Effector memory CD4-positive, alpha-beta T cell (primary cell): ENCODE results near the gene FAM120B.

Experiments
- DNase-seq, 3 donors: peaks; one replicate each; pipeline ENCODE4 v3.0.0-alpha.2; 2020
- H3K27ac ChIP-seq: 2 replicates; pipeline ENCODE4 v1.7.0; 2013; ENCODE audit warnings: mild to moderate bottlenecking, low read length, moderate library complexity; ENCODE audit not compliant: insufficient read depth, poor library complexity, severe bottlenecking
- H3K27me3 ChIP-seq: replicated peaks from 2 replicates; pipeline ENCODE4 v1.7.0; 2013; ENCODE audit warnings: mild to moderate bottlenecking, low read length; ENCODE audit not compliant: insufficient read depth, control insufficient read depth, poor library complexity, severe bottlenecking
- H3K36me3 ChIP-seq: 2 replicates; pipeline ENCODE4 v1.7.0; 2013; ENCODE audit warnings: mild to moderate bottlenecking, low read length, moderate library complexity; ENCODE audit not compliant: control insufficient read depth, insufficient read depth
- H3K4me1 ChIP-seq: 2 replicates; pipeline ENCODE4 v1.7.0; 2013; ENCODE audit warnings: low read length, mild to moderate bottlenecking; ENCODE audit not compliant: control insufficient read depth, insufficient read depth, poor library complexity, severe bottlenecking
- H3K4me3 ChIP-seq: 2 replicates; pipeline ENCODE4 v1.7.0; 2013; ENCODE audit warnings: low read length, low read depth, mild to moderate bottlenecking; ENCODE audit not compliant: insufficient read depth, poor library complexity, severe bottlenecking
- H3K9me3 ChIP-seq: 2 replicates; pipeline ENCODE4 v1.7.0; 2013; ENCODE audit warnings: mild to moderate bottlenecking, low read length, moderate library complexity; ENCODE audit not compliant: control insufficient read depth

FAM120B gene

DNA sequence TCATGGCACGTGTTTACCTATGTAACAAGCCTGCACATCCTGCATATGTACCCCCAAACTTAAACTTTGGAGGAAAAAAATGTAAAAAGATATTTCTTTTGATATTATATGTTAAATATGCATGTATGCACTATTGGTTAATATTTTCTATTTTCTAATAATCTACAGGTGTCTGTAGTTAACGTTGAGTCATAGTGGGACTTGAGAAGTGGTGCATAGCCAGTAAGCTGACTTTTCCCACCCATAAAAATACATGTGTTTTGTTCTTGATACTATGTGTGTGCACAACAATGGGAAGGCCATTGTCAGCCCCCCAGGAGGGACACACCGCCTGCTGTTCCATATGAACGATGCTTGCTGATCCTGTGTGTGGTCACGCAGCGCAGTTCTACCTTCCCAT, 49.1 kb downstream of the FAM120B start:
- Histone ChIP-seq H3K9me3 (peaks cover 4% of the 10 kb centered on the region), H3K36me3 (peaks cover 27% of the 10 kb centered on the region), H3K4me1 (no peaks in the 10 kb centered on the region), H3K4me3 (no peak overlapping the region), H3K27me3 (no peaks in the 10 kb centered on the region), H3K27ac (no peak overlapping the region)
- DNase-seq: no peak

DNA sequence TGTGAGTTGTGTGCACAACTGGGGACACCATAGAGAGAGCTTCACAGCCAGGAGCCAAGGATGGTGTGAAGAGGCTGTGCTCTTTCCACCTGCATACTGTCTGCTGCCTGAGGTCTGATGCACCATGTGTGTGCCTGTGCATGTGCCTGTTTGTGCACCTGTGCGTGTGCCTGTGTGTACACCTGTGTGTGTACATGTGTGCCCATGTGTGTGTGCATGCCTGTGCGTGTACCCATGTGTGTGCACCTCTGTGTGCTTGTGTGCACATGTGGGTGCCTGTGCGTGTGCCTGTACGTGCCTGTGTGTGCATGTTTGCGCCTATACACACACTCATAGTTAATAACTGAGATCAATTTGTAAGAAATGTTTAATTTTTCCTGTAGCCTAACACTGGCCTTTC, 51.3 kb downstream of the FAM120B start:
- no peak overlapping the region for H3K27ac ChIP-seq

DNA sequence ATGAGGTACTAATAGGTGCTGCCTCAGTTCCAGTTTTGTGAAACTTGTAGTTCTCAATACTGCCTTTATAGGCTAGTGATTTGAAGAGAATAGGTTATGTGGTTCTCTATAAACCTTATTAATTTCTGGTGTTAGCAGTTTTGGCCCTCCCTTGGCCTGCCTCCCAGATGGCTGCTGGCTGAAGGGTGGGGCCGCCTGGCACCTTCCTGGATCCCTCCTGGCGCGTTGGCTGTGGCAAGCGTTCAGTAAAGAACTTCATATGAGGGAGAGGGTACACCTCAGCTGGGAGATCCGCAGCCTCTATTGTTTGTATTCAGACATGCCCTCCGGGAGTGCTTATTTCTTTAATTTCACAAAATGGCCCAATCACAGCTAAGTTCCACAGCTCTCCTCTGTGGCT, 51.9 kb downstream of the FAM120B start:
- Histone ChIP-seq H3K36me3 (peaks cover 26% of the 10 kb centered on the region), H3K27ac (no peak overlapping the region)

More for the DNA sequence above, 51.3 kb downstream of the FAM120B start:
- no peaks in the 10 kb centered on the region for H3K27me3 ChIP-seq
- no peak overlapping the region for H3K4me3 ChIP-seq
- no peaks in the 10 kb centered on the region for H3K9me3 ChIP-seq
- peaks cover 19% of the 10 kb centered on the region for H3K36me3 ChIP-seq
- H3K4me1 ChIP-seq: no peaks in the 10 kb centered on the region
- no peak for DNase-seq

DNA sequence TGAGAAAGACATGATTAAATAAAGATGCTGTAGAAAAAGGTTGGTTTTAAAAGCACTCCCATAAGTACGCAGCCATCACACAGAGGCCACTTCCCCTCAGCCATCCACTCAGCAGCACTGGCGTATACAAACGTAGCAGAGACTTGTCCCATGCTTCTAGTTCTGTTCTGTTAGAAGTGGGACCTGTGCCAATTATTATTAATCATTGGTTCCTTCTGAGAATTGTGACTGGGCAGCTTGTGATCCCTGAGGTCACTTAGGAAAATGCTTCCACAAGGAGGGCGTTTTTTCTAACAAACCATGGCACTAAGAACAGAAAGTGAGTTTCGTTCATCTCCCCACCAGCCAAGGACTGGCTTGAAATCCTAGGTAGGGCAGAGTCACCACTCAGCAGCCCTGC, 53.9 kb downstream of the FAM120B start:
- no peak overlapping the region for H3K4me3 ChIP-seq
- H3K36me3 ChIP-seq: peaks cover 33% of the 10 kb centered on the region
- H3K9me3 ChIP-seq: no peaks in the 10 kb centered on the region
- no peaks in the 10 kb centered on the region for H3K27me3 ChIP-seq
- no peak overlapping the region for H3K27ac ChIP-seq
- no peaks in the 10 kb centered on the region for H3K4me1 ChIP-seq
- no peak for DNase-seq

More for the DNA sequence above, 51.9 kb downstream of the FAM120B start:
- DNase-seq: no peak
- Histone ChIP-seq H3K9me3 (no peaks in the 10 kb centered on the region), H3K27me3 (no peaks in the 10 kb centered on the region), H3K4me3 (no peak overlapping the region), H3K4me1 (no peaks in the 10 kb centered on the region)

DNA sequence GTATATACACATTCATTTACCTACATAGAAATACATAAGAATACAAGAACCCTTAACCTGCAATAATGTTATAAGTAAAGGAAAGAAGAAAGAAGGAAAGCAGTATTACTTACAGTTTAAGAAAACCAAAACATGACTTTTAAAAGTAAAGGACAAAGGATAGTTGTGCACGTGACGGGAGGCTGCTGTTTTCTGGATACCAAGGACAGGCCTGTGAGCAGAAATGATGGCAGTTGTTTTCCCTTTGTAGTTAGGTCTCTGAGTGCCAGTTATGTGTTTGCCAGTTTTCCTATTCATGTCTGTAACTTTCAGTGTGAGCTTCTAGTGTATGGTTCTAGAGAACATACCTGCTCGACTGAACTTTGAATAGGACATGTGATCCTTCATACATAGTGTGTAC, 54.8 kb downstream of the FAM120B start:
- Histone ChIP-seq H3K27me3 (no peaks in the 10 kb centered on the region), H3K9me3 (no peaks in the 10 kb centered on the region), H3K4me1 (no peaks in the 10 kb centered on the region), H3K27ac (no peak overlapping the region), H3K36me3 (peaks cover 33% of the 10 kb centered on the region), H3K4me3 (no peak overlapping the region)
- no peak for DNase-seq

DNA sequence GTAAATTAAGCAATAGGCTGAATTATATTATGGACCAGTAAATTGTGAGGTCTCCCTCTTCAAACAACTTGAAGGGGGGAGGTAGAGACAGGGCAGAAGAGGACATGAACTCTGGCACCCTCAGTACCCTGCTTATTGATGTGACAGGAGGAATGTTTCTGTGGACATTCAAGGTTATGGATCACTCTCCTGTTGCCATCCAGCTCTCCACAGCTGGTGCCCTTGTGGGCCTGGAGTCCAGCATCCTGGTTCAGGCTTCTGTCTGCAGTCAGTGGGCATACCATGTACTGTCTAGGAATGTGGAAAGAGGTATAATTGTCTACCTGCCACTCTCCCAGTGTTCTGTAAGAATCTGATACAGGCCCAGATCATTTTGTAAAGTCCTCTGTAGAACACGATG, 55.6 kb downstream of the FAM120B start:
- no peak for DNase-seq
- H3K36me3 ChIP-seq: peaks cover 37% of the 10 kb centered on the region

DNA sequence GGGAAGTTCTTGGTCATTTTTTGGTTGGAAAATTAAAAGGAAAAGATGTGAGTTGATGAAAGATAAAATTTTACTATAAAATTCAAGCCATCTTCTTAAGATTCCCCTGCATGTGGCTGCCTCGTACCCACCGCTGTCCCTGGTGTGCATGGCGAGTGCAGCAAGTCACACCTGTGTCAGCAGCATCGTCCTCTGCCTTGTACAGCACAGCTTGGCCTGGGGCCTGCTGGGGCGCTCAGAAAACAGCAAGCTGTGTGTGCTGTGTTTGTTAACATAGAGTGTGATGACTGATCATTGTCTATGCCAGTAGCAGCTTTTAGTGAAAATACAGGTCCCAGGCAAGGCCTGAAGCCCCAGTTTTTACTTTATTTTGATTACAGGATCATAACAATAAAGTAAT, 56.7 kb downstream of the FAM120B start:
- no peak for DNase-seq
- Histone ChIP-seq H3K9me3 (no peaks in the 10 kb centered on the region), H3K4me3 (no peak overlapping the region), H3K27ac (no peak overlapping the region), H3K27me3 (no peaks in the 10 kb centered on the region), H3K36me3 (peaks cover 25% of the 10 kb centered on the region), H3K4me1 (no peaks in the 10 kb centered on the region)

More for the DNA sequence above, 55.6 kb downstream of the FAM120B start:
- Histone ChIP-seq H3K9me3 (no peaks in the 10 kb centered on the region), H3K4me3 (no peak overlapping the region), H3K27me3 (no peaks in the 10 kb centered on the region), H3K27ac (no peak overlapping the region), H3K4me1 (no peaks in the 10 kb centered on the region)

DNA sequence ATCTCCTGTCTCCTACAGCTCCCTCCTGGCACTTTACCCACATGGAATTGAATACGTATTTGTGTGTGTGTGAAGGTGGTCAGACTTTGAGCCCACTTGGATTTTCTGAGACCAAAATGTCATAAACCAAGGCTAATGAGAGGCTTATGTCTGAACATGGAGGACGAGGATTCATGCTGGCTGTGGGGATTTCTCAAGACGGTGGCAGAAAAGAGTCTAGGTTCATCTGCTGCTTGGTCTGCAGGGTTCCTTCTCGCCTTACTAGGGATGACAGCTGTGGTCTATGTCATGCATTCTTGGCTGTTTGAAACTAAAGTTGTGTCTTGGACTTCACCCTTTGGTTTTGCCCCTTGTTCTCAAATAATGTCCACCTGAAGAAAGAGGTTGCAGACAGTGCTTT, 58.6 kb downstream of the FAM120B start:
- Histone ChIP-seq H3K36me3 (peaks cover 19% of the 10 kb centered on the region), H3K9me3 (no peaks in the 10 kb centered on the region), H3K27me3 (no peaks in the 10 kb centered on the region), H3K4me1 (no peaks in the 10 kb centered on the region), H3K4me3 (no peak overlapping the region), H3K27ac (no peak overlapping the region)
- DNase-seq: no peak

DNA sequence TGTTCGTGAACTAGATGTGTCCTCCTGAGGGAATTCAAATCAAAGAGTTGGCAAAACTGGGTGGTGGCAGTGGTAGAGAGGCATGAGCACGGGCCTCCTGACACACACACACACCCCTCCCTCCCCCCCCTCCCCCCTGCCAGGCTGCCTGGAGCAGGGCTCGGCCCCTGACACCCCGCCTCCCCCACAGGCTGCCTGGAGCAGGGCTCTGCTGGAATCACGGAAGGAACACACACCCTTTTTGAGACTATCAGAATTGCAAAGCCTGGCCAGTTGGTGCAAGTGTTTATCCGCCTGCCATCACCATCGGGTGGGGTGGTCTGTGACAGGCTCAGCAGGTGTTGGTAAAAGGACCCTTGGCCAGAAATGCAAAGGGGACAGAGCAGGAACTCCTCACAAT, 59.0 kb downstream of the FAM120B start:
- H3K27ac ChIP-seq: no peak overlapping the region
- no peaks in the 10 kb centered on the region for H3K27me3 ChIP-seq
- peaks cover 21% of the 10 kb centered on the region for H3K36me3 ChIP-seq
- no peak overlapping the region for H3K4me3 ChIP-seq
- no peaks in the 10 kb centered on the region for H3K4me1 ChIP-seq
- no peaks in the 10 kb centered on the region for H3K9me3 ChIP-seq
- no peak for DNase-seq

DNA sequence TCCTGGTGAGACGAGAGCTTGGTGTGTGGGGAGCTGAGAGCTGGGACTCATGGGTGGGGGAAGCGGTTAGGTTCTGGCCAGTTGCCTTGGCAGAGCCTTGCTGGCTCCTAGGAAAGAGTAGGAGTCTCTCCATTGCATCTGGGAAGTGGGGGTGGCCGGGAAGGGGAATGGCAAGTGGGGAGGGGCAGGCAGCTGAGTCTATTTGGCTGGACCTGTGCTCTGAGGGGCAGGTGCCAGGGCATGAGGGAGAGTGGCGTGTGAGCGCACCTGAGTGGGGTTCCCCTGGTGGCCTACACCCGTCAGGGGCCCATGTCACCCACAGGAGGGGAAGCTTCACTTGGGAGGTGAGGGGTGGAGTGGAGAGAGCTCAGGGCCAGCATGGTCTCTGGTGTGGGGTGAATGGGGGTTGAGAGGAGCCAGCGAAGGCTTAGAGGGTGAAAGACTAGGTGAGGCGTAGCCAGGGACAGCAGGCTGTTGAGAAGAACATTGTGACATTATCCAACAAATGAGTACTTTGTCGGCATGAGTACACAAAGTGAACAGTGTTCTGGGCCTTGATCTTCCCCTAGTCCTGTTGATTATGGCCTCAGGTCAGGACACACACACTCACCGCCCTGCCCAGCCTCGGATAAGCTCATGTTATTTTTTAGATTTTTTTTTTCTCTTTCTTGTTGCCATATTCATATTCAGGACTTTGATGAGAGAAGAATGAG, 59.8 kb downstream of the FAM120B start:
- no peak for DNase-seq
- Histone ChIP-seq H3K4me3 (no peak overlapping the region), H3K4me1 (no peaks in the 10 kb centered on the region), H3K27me3 (no peaks in the 10 kb centered on the region), H3K36me3 (peaks cover 26% of the 10 kb centered on the region), H3K27ac (no peak overlapping the region), H3K9me3 (no peaks in the 10 kb centered on the region)
